ENCODE measurements around the gene TTC14. TPM values are rescaled to one million over a fixed set of nuclear protein-coding genes. Genes with fewer than 3 reads are reported as not detected.
"Not testable (repeated sequence)": the region's sequence is repeated elsewhere in the genome, so short reads cannot be mapped to it uniquely, and the experiment has no call there.

Gene TTC14
- total and polyA plus RNA-seq, 5 donors: 10.1 to 25.1 (median 23.2) TPM

GRCh38 chr3:180594631-180595558, 7.1 kb upstream of the TTC14 start:
- intact Hi-C loops (cut with DNase I): loop anchor here in 1 of 4 donors (10.0 kb wide), 1 partner anchor 780 kb away; no protein-coding TSS in a partner anchor
- Histone ChIP-seq H3K27ac (ENCODE audit: low read length) (no peak overlapping the region), H3K4me3 (ENCODE audit: low read length) (no peak overlapping the region), H3K4me1 (ENCODE audit: control insufficient read depth, insufficient read depth, low read length) (no peaks in the 10 kb centered on the region), H3K27me3 (ENCODE audit: control insufficient read depth, insufficient read depth) (peaks cover 2% of the 10 kb centered on the region), H3K9me3 (ENCODE audit: control insufficient read depth, low read length) (no peaks in the 10 kb centered on the region)
- DNase-seq (no peak), ATAC-seq (no peak)
- WGBS: 64% methylated on average over 2 of the region's 2 CpGs

DNA sequence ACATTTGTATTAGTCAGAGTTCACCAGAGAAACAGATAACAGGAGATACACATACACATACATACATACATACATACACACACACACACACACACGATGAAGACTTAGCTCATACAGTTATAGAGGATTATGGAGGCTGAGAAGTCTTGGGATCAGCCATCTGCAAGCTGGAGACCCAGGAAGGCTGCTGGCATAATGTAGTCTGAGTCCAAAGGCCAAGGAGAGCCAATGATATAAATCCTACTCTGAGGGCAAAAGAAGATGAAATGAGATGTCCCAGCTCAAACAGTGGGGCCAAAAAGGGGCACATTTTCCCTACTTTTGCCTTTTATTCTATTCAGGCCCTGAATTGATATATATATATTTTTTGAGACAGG, 6.4 kb upstream of the TTC14 start:
- DNase-seq (no peak), ATAC-seq (no peak)
- Histone ChIP-seq H3K9me3 (ENCODE audit: control insufficient read depth, low read length) (no peaks in the 10 kb centered on the region), H3K27ac (ENCODE audit: low read length) (no peak overlapping the region), H3K4me3 (ENCODE audit: low read length) (no peak overlapping the region), H3K4me1 (ENCODE audit: control insufficient read depth, insufficient read depth, low read length) (no peaks in the 10 kb centered on the region), H3K27me3 (ENCODE audit: control insufficient read depth, insufficient read depth) (peaks cover 2% of the 10 kb centered on the region)
- WGBS: 31% methylated on average over 1 of the region's 1 CpG
- intact Hi-C loops (cut with DNase I): loop anchor here in 1 of 4 donors (10.0 kb wide), 1 partner anchor 781 kb away; no protein-coding TSS in a partner anchor

DNA sequence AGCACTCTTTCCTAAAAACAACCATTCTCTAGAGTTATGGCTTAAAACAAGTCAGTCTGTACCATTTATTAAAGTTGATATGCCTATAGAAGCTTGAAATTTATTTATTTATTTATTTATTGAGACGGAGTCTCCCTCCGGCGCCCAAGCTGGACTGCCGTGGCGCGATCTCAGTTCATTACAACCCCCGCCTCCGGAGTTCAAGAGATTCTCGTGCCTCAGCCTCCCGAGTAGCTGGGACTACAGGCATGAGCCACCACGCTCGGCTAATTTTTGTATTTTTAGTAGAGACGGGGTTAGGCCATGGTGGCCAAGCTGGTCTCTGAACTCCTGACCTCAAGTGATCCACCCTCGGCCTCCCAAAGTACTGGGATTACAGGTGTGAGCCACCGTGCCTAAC, 1.5 kb upstream of the TTC14 start:
- H3K27me3 ChIP-seq (ENCODE audit: control insufficient read depth, insufficient read depth): peaks cover 2% of the 10 kb centered on the region

DNA sequence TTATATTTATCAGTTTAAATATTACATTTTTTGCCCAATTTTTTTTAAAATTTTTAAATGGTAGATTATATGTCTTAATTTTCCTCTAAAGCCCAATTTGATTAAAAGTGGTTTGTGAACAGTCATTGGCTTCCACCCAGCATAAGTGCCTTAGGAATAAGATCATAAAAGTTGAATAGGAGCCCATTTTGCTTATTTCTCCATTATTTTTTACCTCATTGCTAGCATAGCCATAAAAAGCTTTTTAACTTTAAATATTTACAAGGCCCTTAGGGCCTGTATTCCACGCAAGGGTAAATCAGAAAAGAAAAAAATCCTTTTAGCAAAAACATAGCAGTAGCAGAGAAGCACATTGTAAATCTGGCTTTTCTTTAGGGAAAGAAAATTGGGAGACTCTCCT, 9.0 kb downstream of the TTC14 start:
- ATAC-seq (no peak), DNase-seq (no peak)
- Histone ChIP-seq H3K4me1 (ENCODE audit: control insufficient read depth, insufficient read depth, low read length) (no peaks in the 10 kb centered on the region), H3K27me3 (ENCODE audit: control insufficient read depth, insufficient read depth) (no peaks in the 10 kb centered on the region), H3K4me3 (ENCODE audit: low read length) (no peak overlapping the region), H3K27ac (ENCODE audit: low read length) (no peak overlapping the region), H3K9me3 (ENCODE audit: control insufficient read depth, low read length) (no peaks in the 10 kb centered on the region)
- intact Hi-C loops (cut with DNase I): no loop called here
- 76% methylated on average over 1 of the region's 1 CpG for WGBS

More for the DNA sequence above, 1.5 kb upstream of the TTC14 start:
- DNase-seq: peak in 1 of 3 donors; percentile 44
- intact Hi-C loops (cut with DNase I): no loop called here
- no peak overlapping the region for H3K27ac ChIP-seq (ENCODE audit: low read length)
- H3K4me1 ChIP-seq (ENCODE audit: control insufficient read depth, insufficient read depth, low read length): no peaks in the 10 kb centered on the region
- H3K4me3 ChIP-seq (ENCODE audit: low read length): no peak overlapping the region
- no peak for ATAC-seq
- no peaks in the 10 kb centered on the region for H3K9me3 ChIP-seq (ENCODE audit: control insufficient read depth, low read length)
- WGBS: 97% methylated on average over 15 of the region's 15 CpGs

- ATAC-seq (no peak), DNase-seq (no peak)
- Histone ChIP-seq H3K4me1 (ENCODE audit: control insufficient read depth, insufficient read depth, low read length) (no peaks in the 10 kb centered on the region), H3K4me3 (ENCODE audit: low read length) (no peak overlapping the region), H3K27me3 (ENCODE audit: control insufficient read depth, insufficient read depth) (no peaks in the 10 kb centered on the region), H3K9me3 (ENCODE audit: control insufficient read depth, low read length) (no peaks in the 10 kb centered on the region), H3K27ac (ENCODE audit: low read length) (no peak overlapping the region)
- intact Hi-C loops (cut with DNase I): no loop called here
- 95% methylated on average over 5 of the region's 5 CpGs for WGBS
Observed at GRCh38 chr3:180612364-180612763, 10.4 kb downstream of the TTC14 start.

- H3K27me3 ChIP-seq (ENCODE audit: control insufficient read depth, insufficient read depth): no peaks in the 10 kb centered on the region
- H3K4me3 ChIP-seq (ENCODE audit: low read length): no peak overlapping the region
- no peak for ATAC-seq
- no peaks in the 10 kb centered on the region for H3K4me1 ChIP-seq (ENCODE audit: control insufficient read depth, insufficient read depth, low read length)
- no peak overlapping the region for H3K27ac ChIP-seq (ENCODE audit: low read length)
- intact Hi-C loops (cut with DNase I): no loop called here
- WGBS: 36% methylated on average over 3 of the region's 3 CpGs
- DNase-seq: no peak
- no peaks in the 10 kb centered on the region for H3K9me3 ChIP-seq (ENCODE audit: control insufficient read depth, low read length)
Observed at GRCh38 chr3:180615954-180616353, 14.0 kb downstream of the TTC14 start.

DNA sequence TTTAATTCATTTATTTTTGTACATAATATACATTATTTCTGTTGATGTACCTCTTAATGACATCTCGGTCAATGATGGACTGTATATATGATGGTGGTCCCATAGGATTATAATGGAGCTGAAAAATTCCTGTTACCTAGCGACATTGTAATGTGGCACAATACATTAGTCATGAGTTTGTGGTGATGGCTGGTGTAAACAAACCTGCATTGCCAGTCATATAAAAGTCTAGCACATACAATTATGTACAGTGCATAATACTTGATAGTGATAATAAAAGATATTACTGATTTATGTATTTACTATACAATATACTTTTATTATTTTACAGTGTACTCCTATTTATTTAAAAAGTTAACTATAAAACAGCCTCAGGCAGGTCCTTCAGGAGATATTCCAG, 15.1 kb downstream of the TTC14 start:
- H3K9me3 ChIP-seq (ENCODE audit: control insufficient read depth, low read length): no peaks in the 10 kb centered on the region
- H3K4me3 ChIP-seq (ENCODE audit: low read length): no peak overlapping the region
- H3K4me1 ChIP-seq (ENCODE audit: control insufficient read depth, insufficient read depth, low read length): no peaks in the 10 kb centered on the region
- H3K27ac ChIP-seq (ENCODE audit: low read length): no peak overlapping the region
- no peaks in the 10 kb centered on the region for H3K27me3 ChIP-seq (ENCODE audit: control insufficient read depth, insufficient read depth)
- intact Hi-C loops (cut with DNase I): no loop called here
- DNase-seq (no peak), ATAC-seq (no peak)
- 95% methylated on average over 2 of the region's 2 CpGs for WGBS

- DNase-seq; H3K4me1 ChIP-seq (ENCODE audit: control insufficient read depth, insufficient read depth, low read length); H3K27me3 ChIP-seq (ENCODE audit: control insufficient read depth, insufficient read depth); H3K9me3 ChIP-seq (ENCODE audit: control insufficient read depth, low read length); H3K27ac ChIP-seq (ENCODE audit: low read length); H3K4me3 ChIP-seq (ENCODE audit: low read length); intact Hi-C loops (cut with DNase I); ATAC-seq: not testable (repeated sequence)
- 97% methylated on average over 2 of the region's 2 CpGs for WGBS
Observed at GRCh38 chr3:180618563-180618962, 16.6 kb downstream of the TTC14 start.

- no peak overlapping the region for H3K4me3 ChIP-seq (ENCODE audit: low read length)
- H3K27me3 ChIP-seq (ENCODE audit: control insufficient read depth, insufficient read depth): no peaks in the 10 kb centered on the region
- no peaks in the 10 kb centered on the region for H3K9me3 ChIP-seq (ENCODE audit: control insufficient read depth, low read length)
- H3K4me1 ChIP-seq (ENCODE audit: control insufficient read depth, insufficient read depth, low read length): no peaks in the 10 kb centered on the region
- 53% methylated on average over 2 of the region's 2 CpGs for WGBS
- ATAC-seq (no peak), DNase-seq (no peak)
- no peak overlapping the region for H3K27ac ChIP-seq (ENCODE audit: low read length)
- intact Hi-C loops (cut with DNase I): no loop called here
Observed at GRCh38 chr3:180619723-180620122, 17.8 kb downstream of the TTC14 start.

DNA sequence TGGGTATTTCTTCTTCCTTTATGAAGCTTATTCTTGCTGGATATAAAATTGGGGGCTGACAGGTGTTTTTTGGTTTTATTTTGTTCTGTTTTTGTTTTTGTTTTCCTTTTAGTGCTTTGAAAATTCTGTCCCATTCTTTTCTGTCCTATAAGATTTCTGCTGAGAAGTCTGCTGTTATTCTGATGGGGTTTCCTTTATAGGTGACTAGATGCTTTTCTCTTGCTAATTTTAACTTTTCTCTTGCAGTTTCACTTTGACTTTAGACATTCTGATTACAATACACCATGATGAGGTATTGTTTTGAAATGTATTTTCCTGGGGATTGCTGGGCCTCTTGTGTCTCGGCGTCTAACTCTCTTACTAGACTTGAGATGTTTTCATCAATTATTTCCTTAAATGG, 22.8 kb downstream of the TTC14 start:
- 90% methylated on average over 2 of the region's 2 CpGs for WGBS
- H3K27ac ChIP-seq (ENCODE audit: low read length): no peak overlapping the region

GRCh38 chr3:180626844-180627243, 24.9 kb downstream of the TTC14 start:
- Histone ChIP-seq H3K4me3 (ENCODE audit: low read length) (no peak overlapping the region), H3K4me1 (ENCODE audit: control insufficient read depth, insufficient read depth, low read length) (no peaks in the 10 kb centered on the region), H3K9me3 (ENCODE audit: control insufficient read depth, low read length) (no peaks in the 10 kb centered on the region), H3K27ac (ENCODE audit: low read length) (no peak overlapping the region), H3K27me3 (ENCODE audit: control insufficient read depth, insufficient read depth) (no peaks in the 10 kb centered on the region)
- WGBS: 70% methylated on average over 2 of the region's 2 CpGs
- DNase-seq (no peak), ATAC-seq (no peak)
- intact Hi-C loops (cut with DNase I): no loop called here

More for the DNA sequence above, 22.8 kb downstream of the TTC14 start:
- Histone ChIP-seq H3K4me1 (ENCODE audit: control insufficient read depth, insufficient read depth, low read length) (no peaks in the 10 kb centered on the region), H3K4me3 (ENCODE audit: low read length) (no peak overlapping the region), H3K9me3 (ENCODE audit: control insufficient read depth, low read length) (no peaks in the 10 kb centered on the region), H3K27me3 (ENCODE audit: control insufficient read depth, insufficient read depth) (no peaks in the 10 kb centered on the region)
- DNase-seq (no peak), ATAC-seq (no peak)
- intact Hi-C loops (cut with DNase I): no loop called here
